ENCODE measurements around the gene GABRA6. TPM values are rescaled to one million over a fixed set of nuclear protein-coding genes. Genes with fewer than 3 reads are reported as not detected.

Gene GABRA6
- total RNA-seq, 1 donor from 2014 or later = not detected

DNA sequence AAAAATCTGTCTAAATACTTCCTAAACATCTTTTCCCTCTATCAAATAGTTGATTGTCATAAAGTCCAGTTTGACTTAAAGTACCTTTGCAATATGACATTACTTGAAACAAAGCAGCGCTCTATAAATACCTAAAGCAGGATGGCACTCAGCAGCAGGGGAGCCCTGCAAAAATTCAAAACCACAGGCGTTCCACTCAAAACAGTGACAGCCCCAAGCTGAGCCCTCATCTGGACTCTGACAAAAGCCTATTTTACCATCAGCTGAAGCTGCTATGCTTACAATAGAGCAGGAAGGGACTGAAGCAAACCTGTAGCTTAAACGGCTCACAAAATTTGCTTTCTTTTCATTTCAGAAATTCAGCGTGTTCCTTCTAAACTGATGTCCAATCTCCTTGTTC is 11.5 kb downstream of the GABRA6 start:
- DNase-seq (ENCODE audit: low read depth) = no peak
- TF ChIP-seq, protein P1, sequence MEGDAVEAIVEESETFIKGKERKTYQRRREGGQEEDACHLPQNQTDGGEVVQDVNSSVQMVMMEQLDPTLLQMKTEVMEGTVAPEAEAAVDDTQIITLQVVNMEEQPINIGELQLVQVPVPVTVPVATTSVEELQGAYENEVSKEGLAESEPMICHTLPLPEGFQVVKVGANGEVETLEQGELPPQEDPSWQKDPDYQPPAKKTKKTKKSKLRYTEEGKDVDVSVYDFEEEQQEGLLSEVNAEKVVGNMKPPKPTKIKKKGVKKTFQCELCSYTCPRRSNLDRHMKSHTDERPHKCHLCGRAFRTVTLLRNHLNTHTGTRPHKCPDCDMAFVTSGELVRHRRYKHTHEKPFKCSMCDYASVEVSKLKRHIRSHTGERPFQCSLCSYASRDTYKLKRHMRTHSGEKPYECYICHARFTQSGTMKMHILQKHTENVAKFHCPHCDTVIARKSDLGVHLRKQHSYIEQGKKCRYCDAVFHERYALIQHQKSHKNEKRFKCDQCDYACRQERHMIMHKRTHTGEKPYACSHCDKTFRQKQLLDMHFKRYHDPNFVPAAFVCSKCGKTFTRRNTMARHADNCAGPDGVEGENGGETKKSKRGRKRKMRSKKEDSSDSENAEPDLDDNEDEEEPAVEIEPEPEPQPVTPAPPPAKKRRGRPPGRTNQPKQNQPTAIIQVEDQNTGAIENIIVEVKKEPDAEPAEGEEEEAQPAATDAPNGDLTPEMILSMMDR (IDR thresholded peaks at IDR 0.05; ENCODE audit: insufficient read depth, low read length, poor library complexity, severe bottlenecking) = no peak
- Histone ChIP-seq H3K27me3 (ENCODE audit: control insufficient read depth, insufficient read depth, low read length) (no peaks in the 10 kb centered on the region), H3K36me3 (ENCODE audit: control insufficient read depth, insufficient read depth, low read length) (no peaks in the 10 kb centered on the region), H3K4me3 (ENCODE audit: low read depth, low read length) (no peak overlapping the region)

DNA sequence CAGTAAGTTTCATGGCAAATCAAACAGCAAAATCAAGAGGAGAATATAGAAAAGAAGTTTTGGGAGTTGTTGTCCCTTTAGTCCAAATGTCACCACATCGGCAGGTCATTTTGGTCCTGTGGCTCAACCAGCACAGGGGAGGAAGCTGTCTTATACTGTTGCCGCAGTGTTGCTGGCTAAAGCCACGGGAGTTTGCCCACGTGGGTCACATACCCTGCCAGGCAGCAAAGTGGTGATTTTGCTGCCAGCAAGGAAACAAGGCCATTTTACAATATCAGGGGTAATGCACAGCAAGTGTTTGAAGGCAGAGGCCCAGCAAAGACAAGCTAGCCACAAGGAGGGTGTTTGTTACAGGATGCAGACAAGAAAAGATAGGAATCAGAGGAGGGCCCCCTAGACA is 14.5 kb downstream of the GABRA6 start:
- TF ChIP-seq, protein P1 (IDR thresholded peaks at IDR 0.05; ENCODE audit: insufficient read depth, low read length, poor library complexity, severe bottlenecking) = no peak
- H3K4me3 ChIP-seq (ENCODE audit: low read depth, low read length) = no peak overlapping the region

DNA sequence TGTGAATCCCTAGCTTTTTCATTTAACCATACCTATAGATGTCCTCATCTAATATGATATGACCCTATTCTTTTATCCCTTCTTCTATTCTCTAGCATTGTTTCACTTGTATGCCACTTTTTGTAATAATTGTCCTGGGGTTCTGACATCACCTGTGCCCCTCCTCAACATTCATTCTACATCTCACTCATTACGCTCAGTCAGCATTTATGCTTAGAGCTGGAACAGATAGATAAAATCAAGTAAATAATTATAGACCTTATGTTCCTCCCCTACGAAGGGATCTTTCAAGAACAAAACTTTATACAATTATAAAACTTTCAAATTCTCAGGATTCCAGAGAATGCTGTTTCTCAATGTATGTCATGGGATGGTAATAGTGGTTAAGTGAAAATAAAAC is 18.0 kb downstream of the GABRA6 start:
- TF ChIP-seq, protein P1 (IDR thresholded peaks at IDR 0.05; ENCODE audit: insufficient read depth, low read length, poor library complexity, severe bottlenecking) = no peak
- Histone ChIP-seq H3K27me3 (ENCODE audit: control insufficient read depth, insufficient read depth, low read length) (no peaks in the 10 kb centered on the region), H3K4me3 (ENCODE audit: low read depth, low read length) (no peak overlapping the region), H3K36me3 (ENCODE audit: control insufficient read depth, insufficient read depth, low read length) (no peaks in the 10 kb centered on the region)
- no peak for DNase-seq (ENCODE audit: low read depth)

More for the DNA sequence above, 14.5 kb downstream of the GABRA6 start:
- no peak for DNase-seq (ENCODE audit: low read depth)
- no peaks in the 10 kb centered on the region for H3K27me3 ChIP-seq (ENCODE audit: control insufficient read depth, insufficient read depth, low read length)
- H3K36me3 ChIP-seq (ENCODE audit: control insufficient read depth, insufficient read depth, low read length) = no peaks in the 10 kb centered on the region

DNA sequence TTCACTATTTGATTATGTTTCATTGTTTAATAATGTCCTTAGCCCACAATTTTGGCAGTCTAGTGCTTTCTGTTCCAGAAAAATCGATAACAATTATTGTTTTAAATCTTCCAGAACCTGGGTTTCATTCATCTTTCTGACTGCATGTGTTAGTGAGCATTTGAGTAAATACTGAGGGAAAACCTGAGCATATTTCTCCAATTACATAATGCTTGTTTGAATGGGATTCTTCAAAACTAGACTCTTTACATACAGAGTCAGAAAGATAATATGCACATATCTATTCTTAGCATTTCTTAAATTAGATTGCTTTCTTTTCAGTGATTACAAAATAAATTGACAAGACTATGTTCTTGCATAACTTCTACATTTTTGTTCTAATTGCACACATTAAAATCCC is 21.9 kb downstream of the GABRA6 start:
- no peaks in the 10 kb centered on the region for H3K36me3 ChIP-seq (ENCODE audit: control insufficient read depth, insufficient read depth, low read length)
- H3K4me3 ChIP-seq (ENCODE audit: low read depth, low read length) = no peak overlapping the region
- TF ChIP-seq, protein P1 (IDR thresholded peaks at IDR 0.05; ENCODE audit: insufficient read depth, low read length, poor library complexity, severe bottlenecking) = no peak
- DNase-seq (ENCODE audit: low read depth) = no peak
- H3K27me3 ChIP-seq (ENCODE audit: control insufficient read depth, insufficient read depth, low read length) = no peaks in the 10 kb centered on the region

DNA sequence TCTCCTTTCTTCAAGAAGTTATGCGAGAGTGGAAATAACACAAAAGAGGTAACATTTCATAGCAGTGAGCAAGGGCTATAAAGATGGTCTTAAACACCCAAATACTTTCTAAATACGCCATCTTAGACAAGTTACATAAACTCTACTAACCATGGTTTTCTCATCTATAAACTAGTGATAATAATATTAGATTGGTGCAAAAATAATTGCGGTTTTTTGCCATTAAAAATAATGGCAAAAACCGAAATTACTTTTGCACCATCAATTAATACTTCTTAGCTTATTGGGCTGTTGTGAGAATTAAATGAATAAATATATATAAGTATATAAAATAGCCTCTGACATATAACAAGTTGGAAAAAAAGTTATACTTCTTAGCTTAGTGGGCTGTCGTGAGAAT is 23.7 kb downstream of the GABRA6 start:
- no peak for DNase-seq (ENCODE audit: low read depth)
- no peaks in the 10 kb centered on the region for H3K27me3 ChIP-seq (ENCODE audit: control insufficient read depth, insufficient read depth, low read length)
- no peaks in the 10 kb centered on the region for H3K36me3 ChIP-seq (ENCODE audit: control insufficient read depth, insufficient read depth, low read length)
- TF ChIP-seq, protein P1 (IDR thresholded peaks at IDR 0.05; ENCODE audit: insufficient read depth, low read length, poor library complexity, severe bottlenecking) = no peak
- no peak overlapping the region for H3K4me3 ChIP-seq (ENCODE audit: low read depth, low read length)

DNA sequence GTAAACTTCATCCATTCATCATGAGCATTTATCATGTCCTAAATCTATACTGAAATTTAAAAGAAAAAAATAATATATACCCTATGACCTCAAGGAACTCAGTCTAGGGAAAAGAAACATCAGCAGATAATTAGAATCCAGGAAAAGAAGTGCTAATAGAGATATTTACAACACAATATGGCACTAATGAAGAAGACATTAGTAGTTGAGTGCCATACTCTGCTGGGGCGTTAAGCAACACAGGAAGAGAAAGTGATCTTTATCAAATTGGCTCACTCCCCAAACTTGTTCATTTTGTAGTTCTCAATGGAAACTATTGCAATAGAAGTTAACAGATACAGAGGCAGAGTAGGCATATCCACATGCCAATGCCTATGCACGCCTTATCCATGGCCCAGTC is 27.5 kb downstream of the GABRA6 start:
- Histone ChIP-seq H3K27me3 (ENCODE audit: control insufficient read depth, insufficient read depth, low read length) (no peaks in the 10 kb centered on the region), H3K36me3 (ENCODE audit: control insufficient read depth, insufficient read depth, low read length) (no peaks in the 10 kb centered on the region), H3K4me3 (ENCODE audit: low read depth, low read length) (no peak overlapping the region)
- DNase-seq (ENCODE audit: low read depth) = no peak
- TF ChIP-seq, protein P1 (IDR thresholded peaks at IDR 0.05; ENCODE audit: insufficient read depth, low read length, poor library complexity, severe bottlenecking) = no peak

Data from kidney epithelial cell (primary cell).